HG03097 (cell line): ENCODE data around the gene DAND5.

ENCODE experiments used
- ATAC-seq: cut with Tn5 transposase; IDR thresholded peaks from one replicate; pipeline ENCODE4 v1.9.1; 2021; ENCODE audit not compliant: unreplicated experiment, low FRiP score

DAND5 gene

GRCh38 chr19:12991296-12991695 lies 21.9 kb downstream of the DAND5 start:
- ATAC-seq = no peak

- no peak for ATAC-seq
Observed at GRCh38 chr19:12992729-12993128, 23.4 kb downstream of the DAND5 start.

- no peak for ATAC-seq
Observed at GRCh38 chr19:12993562-12993961, 24.2 kb downstream of the DAND5 start.

- ATAC-seq = no peak
Observed at GRCh38 chr19:12994701-12995595, 25.6 kb downstream of the DAND5 start, which contains the start of gene NFIX. Gene NFIX (plus strand): TSS chr19:12995475. CDS start chr19:12995838, 363 bp downstream.

GRCh38 chr19:12995596-12996405 lies 26.4 kb downstream of the DAND5 start:
- no peak for ATAC-seq

GRCh38 chr19:12996406-12997094 lies 27.2 kb downstream of the DAND5 start:
- no peak for ATAC-seq

- no peak for ATAC-seq
Observed at GRCh38 chr19:12997179-12997966, 28.0 kb downstream of the DAND5 start.

- ATAC-seq = no peak
Observed at GRCh38 chr19:12997967-12998940, 28.9 kb downstream of the DAND5 start.

- ATAC-seq = no peak
Observed at GRCh38 chr19:13001166-13001501, 31.8 kb downstream of the DAND5 start.

GRCh38 chr19:13001502-13002165 lies 32.3 kb downstream of the DAND5 start:
- no peak for ATAC-seq

GRCh38 chr19:13002166-13002898 lies 33.0 kb downstream of the DAND5 start:
- ATAC-seq = no peak

- ATAC-seq = no peak
Observed at GRCh38 chr19:13003081-13003480, 33.7 kb downstream of the DAND5 start.

- no peak for ATAC-seq
Observed at GRCh38 chr19:13004273-13004672, 34.9 kb downstream of the DAND5 start.

GRCh38 chr19:13005253-13005652 lies 35.9 kb downstream of the DAND5 start:
- no peak for ATAC-seq

GRCh38 chr19:13005861-13006370 lies 36.5 kb downstream of the DAND5 start:
- ATAC-seq = no peak

- ATAC-seq = no peak
Observed at GRCh38 chr19:13006431-13007281, 37.3 kb downstream of the DAND5 start.
